Stimulated activated CD4-positive, alpha-beta T cell treated with anti-CD3 and anti-CD28 coated beads, Interleukin-15, amount 100 ng/mL, for 48 hours (primary cell): ENCODE results near the gene TBC1D3C.
"Not testable (repeated sequence)": the region's sequence is repeated elsewhere in the genome, so short reads cannot be mapped to it uniquely, and the experiment has no call there.

Experiments
- DNase-seq, 2 donors: peaks; one replicate each; pipeline ENCODE4 v3.0.0-alpha.2; 2020; ENCODE audit warnings: low read depth in 2 of 2

Gene TBC1D3C

GRCh38 chr17:38068534-38068933 lies at the start of gene TBC1D3C:
TSS of gene TBC1D3C (minus strand) at chr17:38068634. CDS start at chr17:38067066, 1,568 bp downstream.
- DNase-seq, result not testable (repeated sequence)

GRCh38 chr17:38099262-38099661 lies 30.8 kb upstream of the TBC1D3C start:
- DNase-seq, result not testable (repeated sequence)

GRCh38 chr17:38094059-38094694 lies 25.7 kb upstream of the TBC1D3C start:
- DNase-seq, result not testable (repeated sequence)

GRCh38 chr17:38088120-38088519 lies 19.7 kb upstream of the TBC1D3C start:
- not testable (repeated sequence) for DNase-seq

GRCh38 chr17:38087344-38087743 lies 18.9 kb upstream of the TBC1D3C start:
- not testable (repeated sequence) for DNase-seq
